NOMO-1 (cell line): ENCODE measurements around the gene PRKD1.

ENCODE experiments used
- DNase-seq, 2 experiments: peaks; one replicate each; lab custom pipeline; 2025; ENCODE audit not compliant: unreplicated experiment in 2 of 2; lab: John Stamatoyannopoulos, UW

The PRKD1 gene

GRCh38 chr14:29927376-29928116 lies at the start of gene PRKD1:
Gene PRKD1 (minus strand): TSS chr14:29927847.
- no peak for DNase-seq

GRCh38 chr14:29971101-29971500 lies 43.5 kb upstream of the PRKD1 start:
- DNase-seq: no peak

- no peak for DNase-seq
These were observed 27.4 kb upstream of the PRKD1 start for GRCh38 chr14:29955087-29955486.

- no peak for DNase-seq
These were observed 25.9 kb upstream of the PRKD1 start for GRCh38 chr14:29953501-29953900.

GRCh38 chr14:29944091-29944490 lies 16.4 kb upstream of the PRKD1 start:
- DNase-seq: no peak

GRCh38 chr14:29941401-29941800 lies 13.8 kb upstream of the PRKD1 start:
- no peak for DNase-seq

- no peak for DNase-seq
These were observed 12.8 kb upstream of the PRKD1 start for GRCh38 chr14:29940482-29940881.

- no peak for DNase-seq
These were observed 9.5 kb upstream of the PRKD1 start for GRCh38 chr14:29937116-29937515.

- DNase-seq: no peak
These were observed 2.6 kb upstream of the PRKD1 start for GRCh38 chr14:29930283-29930682.

GRCh38 chr14:29928117-29928640 lies 532 bp upstream of the PRKD1 start:
- DNase-seq: no peak

- DNase-seq: no peak
These were observed 809 bp downstream of the PRKD1 start for GRCh38 chr14:29926701-29927375.

GRCh38 chr14:29926228-29926627 lies 1.4 kb downstream of the PRKD1 start:
- no peak for DNase-seq

GRCh38 chr14:29925736-29926135 lies 1.9 kb downstream of the PRKD1 start:
- no peak for DNase-seq

- DNase-seq: no peak
These were observed 2.4 kb downstream of the PRKD1 start for GRCh38 chr14:29925101-29925722.

GRCh38 chr14:29919845-29920244 lies 7.8 kb downstream of the PRKD1 start:
- no peak for DNase-seq

- DNase-seq: no peak
These were observed 8.7 kb downstream of the PRKD1 start for GRCh38 chr14:29918981-29919380.

GRCh38 chr14:29913566-29913965 lies 14.1 kb downstream of the PRKD1 start:
- DNase-seq: no peak

- DNase-seq: no peak
These were observed 15.8 kb downstream of the PRKD1 start for GRCh38 chr14:29911810-29912209.

- no peak for DNase-seq
These were observed 18.7 kb downstream of the PRKD1 start for GRCh38 chr14:29908652-29909577.

- DNase-seq: no peak
These were observed 21.3 kb downstream of the PRKD1 start for GRCh38 chr14:29906256-29906870.
